CD4-positive, CD25-positive, alpha-beta regulatory T cell (primary cell): ENCODE data around the gene TEAD2. TPM values are rescaled to one million over a fixed set of nuclear protein-coding genes. Genes with fewer than 3 reads are reported as not detected.

Experiments used
- ATAC-seq, 2 donors: fragments of 150-1000 bp; cut with Tn5 transposase; one replicate each; pipeline ENCODE4 v1.10.0; 2021; ENCODE audit warnings: low read depth in 2 of 2, moderate number of reproducible peaks in 2 of 2, moderate library complexity in 1 of 2
- DNase-seq, 3 donors: peaks; one replicate each; pipeline versions ENCODE4 v3.0.0 to v3.0.0-alpha.2; 2012 to 2022; ENCODE audit warnings: mixed read lengths in 1 of 3
- H3K27ac ChIP-seq: one replicate; pipeline ENCODE4 v1.7.0; 2013; ENCODE audit warnings: mild to moderate bottlenecking, low read length; ENCODE audit not compliant: insufficient read depth, poor library complexity, severe bottlenecking
- H3K27me3 ChIP-seq: one replicate; pipeline ENCODE4 v1.7.0; 2013; ENCODE audit warnings: low read length; ENCODE audit not compliant: control insufficient read depth, insufficient read depth
- H3K36me3 ChIP-seq: one replicate; pipeline ENCODE4 v1.7.0; 2013; ENCODE audit warnings: mild to moderate bottlenecking, low read length, moderate library complexity; ENCODE audit not compliant: control insufficient read depth, insufficient read depth
- H3K4me1 ChIP-seq: 2 replicates; pipeline ENCODE4 v1.7.0; 2013; ENCODE audit warnings: mild to moderate bottlenecking, low read length; ENCODE audit not compliant: insufficient read depth, control insufficient read depth, poor library complexity, severe bottlenecking
- H3K4me3 ChIP-seq: one replicate; pipeline ENCODE4 v1.7.0; 2013; ENCODE audit warnings: low read depth, mild to moderate bottlenecking, low read length, moderate library complexity
- H3K9me3 ChIP-seq, 2 experiments: 1 replicate in 1 of 2; 2 replicates in 1 of 2; pipeline ENCODE4 v1.7.0; 2013; ENCODE audit warnings: low read length in 2 of 2, mild to moderate bottlenecking in 1 of 2, moderate library complexity in 1 of 2; ENCODE audit not compliant: control insufficient read depth in 2 of 2
- H3K27ac Mint-ChIP-seq, 3 donors: one replicate each; pipeline ENCODE4 v1.8.0; 2020 to 2022; ENCODE audit warnings: mild to moderate bottlenecking in 3 of 3, mixed read lengths in 3 of 3, moderate library complexity in 2 of 3
- H3K27me3 Mint-ChIP-seq: one replicate; pipeline ENCODE4 v1.8.0; 2022; ENCODE audit warnings: mild to moderate bottlenecking, mixed read lengths
- H3K36me3 Mint-ChIP-seq: one replicate; pipeline ENCODE4 v1.8.0; 2020; ENCODE audit warnings: mixed read lengths
- H3K4me1 Mint-ChIP-seq, 4 donors: one replicate each; pipeline ENCODE4 v1.8.0; 2020 to 2022; ENCODE audit warnings: mixed read lengths in 4 of 4, mild to moderate bottlenecking in 1 of 4
- H3K4me3 Mint-ChIP-seq, 4 donors: one replicate each; pipeline ENCODE4 v1.8.0; 2020 to 2022; ENCODE audit warnings: mild to moderate bottlenecking in 4 of 4, mixed read lengths in 4 of 4, moderate library complexity in 3 of 4
- H3K9me3 Mint-ChIP-seq, 7 donors: one replicate each; pipeline ENCODE4 v1.8.0; 2020 to 2022; ENCODE audit warnings: mixed read lengths in 7 of 7, mild to moderate bottlenecking in 3 of 7, moderate library complexity in 2 of 7
- polyA plus RNA-seq, 4 donors: library from polyadenylated mRNA; unstranded; fragments of 300-500 nt; fragmentation: Illumina TruSeq; gene quantifications; one replicate each; pipeline ENCODE4 v1.2.3, GENCODE V29; 2021
- total RNA-seq: library from RNA; stranded (reverse); gene quantifications from one replicate; pipeline ENCODE4 v1.2.3, GENCODE V29; 2022

TEAD2 gene
- total and polyA plus RNA-seq, 5 donors from 2014 or later, result not detected

DNA sequence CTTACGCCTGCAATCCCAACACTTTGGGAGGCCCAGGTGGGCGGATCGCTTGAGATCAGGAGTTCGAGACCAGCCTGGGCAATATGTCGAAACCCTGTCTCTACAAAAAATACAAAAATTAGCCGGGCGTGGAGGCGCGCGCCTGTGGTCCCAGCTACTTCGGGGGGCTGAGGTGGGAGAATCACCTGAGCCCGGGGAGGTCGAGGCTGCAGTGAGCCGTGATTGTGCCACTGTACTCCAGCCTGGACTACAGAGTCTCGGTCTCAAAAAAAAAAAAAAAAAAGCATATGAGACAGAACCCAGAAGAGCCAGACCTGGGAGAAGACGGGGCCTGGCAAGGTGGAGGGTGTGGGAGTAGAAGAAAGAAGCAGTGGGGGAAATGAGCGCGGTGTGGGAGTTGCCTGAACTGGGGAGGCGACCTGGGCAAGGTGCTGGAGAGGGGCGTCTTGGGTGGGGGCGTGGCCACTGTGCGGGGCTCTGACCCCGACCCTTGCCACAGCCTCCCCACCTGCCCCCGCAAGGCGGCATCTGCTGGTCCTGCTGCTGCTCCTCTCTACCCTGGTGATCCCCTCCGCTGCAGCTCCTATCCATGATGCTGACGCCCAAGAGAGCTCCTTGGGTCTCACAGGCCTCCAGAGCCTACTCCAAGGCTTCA, 2.0 kb upstream of the TEAD2 start:
- H3K36me3 Mint-ChIP-seq, result no peaks in the 10 kb centered on the region
- no peak for ATAC-seq

DNA sequence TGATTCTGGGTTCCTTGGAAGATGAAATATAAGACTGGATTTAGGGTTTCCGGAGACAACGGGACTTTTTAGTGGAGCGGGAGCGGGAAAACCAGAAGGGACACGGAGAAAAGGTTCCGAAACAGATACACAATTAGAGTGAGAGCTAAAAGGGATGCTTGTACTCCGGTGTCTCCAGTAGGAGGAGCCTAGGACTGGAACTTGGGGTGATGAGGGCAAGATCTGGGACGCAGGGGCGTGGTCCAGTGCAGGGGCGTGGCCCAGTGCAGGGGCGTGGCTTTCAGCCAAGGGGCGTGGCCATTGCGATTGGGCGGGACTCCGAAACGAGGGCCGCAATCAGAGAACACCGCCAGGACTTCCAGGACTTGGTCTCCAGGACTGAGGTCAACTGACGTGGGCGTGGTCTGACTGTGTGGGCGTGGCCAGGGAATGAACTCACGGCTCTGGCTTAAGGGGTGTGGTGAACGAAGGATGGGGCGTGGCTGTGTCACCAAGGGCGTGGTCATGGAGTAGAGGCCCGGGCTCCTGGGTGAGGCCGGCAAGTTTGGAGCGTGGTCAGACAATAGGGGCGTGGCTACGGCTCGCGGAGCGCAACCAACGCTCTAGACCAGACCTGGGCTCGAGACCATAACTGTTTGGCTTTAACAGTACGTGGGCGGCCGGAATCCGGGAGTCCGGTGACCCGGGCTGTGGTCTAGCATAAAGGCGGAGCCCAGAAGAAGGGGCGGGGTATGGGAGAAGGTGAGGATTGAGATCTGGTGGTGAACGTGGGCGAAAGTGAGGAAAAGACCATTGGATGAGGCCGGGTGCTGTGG, 1.3 kb upstream of the TEAD2 start, which contains the start of gene DKKL1:
DKKL1 (plus strand) TSS at position 610 of the 815 bp plus-strand sequence; CDS start at position 732, 122 bp downstream.
- no peaks in the 10 kb centered on the region for H3K36me3 ChIP-seq
- peak within 1 kb of the TSS; percentile 44 for H3K4me3 ChIP-seq
- ATAC-seq, result peak; percentile 65 to 69
- H3K27me3 Mint-ChIP-seq, result peaks cover 42% of the 10 kb centered on the region
- peaks cover 14% of the 10 kb centered on the region for H3K27me3 ChIP-seq
- H3K4me3 Mint-ChIP-seq, result no peak within 1 kb of the TSS
- H3K9me3 Mint-ChIP-seq, result peaks cover 0 to 2% (median 0%) of the 10 kb centered on the region in 7 donors
- H3K27ac ChIP-seq, result no peak within 1 kb of the TSS
- no peaks in the 10 kb centered on the region for H3K9me3 ChIP-seq
- no peak within 1 kb of the TSS for H3K27ac Mint-ChIP-seq
- peaks cover 0 to 15% (median 3%) of the 10 kb centered on the region in 4 donors for H3K4me1 Mint-ChIP-seq
- no peaks in the 10 kb centered on the region for H3K36me3 Mint-ChIP-seq
- peak; percentile 46 to 63 (median 50) for DNase-seq
- H3K4me1 ChIP-seq, result peaks cover 33% of the 10 kb centered on the region

More for the DNA sequence above, 2.0 kb upstream of the TEAD2 start:
- Mint-ChIP-seq H3K4me3 (no peak overlapping the region), H3K27ac (no peak overlapping the region), H3K9me3 (peaks cover 0 to 7% (median 0%) of the 10 kb centered on the region in 7 donors), H3K27me3 (peaks cover 40% of the 10 kb centered on the region), H3K4me1 (peaks cover 0 to 15% (median 3%) of the 10 kb centered on the region in 4 donors)
- Histone ChIP-seq H3K36me3 (no peaks in the 10 kb centered on the region), H3K27me3 (peaks cover 14% of the 10 kb centered on the region), H3K4me1 (peaks cover 33% of the 10 kb centered on the region), H3K4me3 (no peak overlapping the region), H3K9me3 (peaks cover 5 to 6% of the 10 kb centered on the region in 2 experiments), H3K27ac (no peak overlapping the region)
- DNase-seq, result no peak

DNA sequence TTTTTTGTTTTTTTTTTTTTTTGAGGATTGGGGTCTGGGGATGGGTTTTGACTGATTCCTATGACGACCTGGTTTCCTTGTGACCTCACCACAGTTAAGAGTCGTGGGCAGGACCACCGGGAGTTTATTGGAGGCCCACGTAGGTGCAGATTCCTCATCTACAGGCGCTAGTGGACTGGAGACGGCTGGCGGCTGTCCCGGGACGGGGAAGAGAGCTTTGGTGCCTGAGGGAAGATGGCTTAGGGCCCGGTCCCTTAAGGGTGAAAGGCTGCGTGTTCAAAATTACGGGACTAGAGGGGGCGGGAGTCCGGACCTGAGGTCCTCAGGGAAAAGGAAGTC, 682 bp upstream of the TEAD2 start:
- Histone ChIP-seq H3K27ac (no peak overlapping the region), H3K9me3 (no peaks in the 10 kb centered on the region), H3K27me3 (peaks cover 14% of the 10 kb centered on the region), H3K36me3 (no peaks in the 10 kb centered on the region), H3K4me1 (peaks cover 33% of the 10 kb centered on the region), H3K4me3 (peak overlapping the region; percentile 44)
- H3K4me3 Mint-ChIP-seq, result no peak overlapping the region
- no peaks in the 10 kb centered on the region for H3K36me3 Mint-ChIP-seq
- DNase-seq, result peak in 1 of 3 donors; percentile 26
- H3K9me3 Mint-ChIP-seq, result peaks cover 0 to 3% (median 0%) of the 10 kb centered on the region in 7 donors
- peaks cover 0 to 15% (median 3%) of the 10 kb centered on the region in 4 donors for H3K4me1 Mint-ChIP-seq
- peaks cover 42% of the 10 kb centered on the region for H3K27me3 Mint-ChIP-seq
- no peak for ATAC-seq
- no peak overlapping the region for H3K27ac Mint-ChIP-seq

DNA sequence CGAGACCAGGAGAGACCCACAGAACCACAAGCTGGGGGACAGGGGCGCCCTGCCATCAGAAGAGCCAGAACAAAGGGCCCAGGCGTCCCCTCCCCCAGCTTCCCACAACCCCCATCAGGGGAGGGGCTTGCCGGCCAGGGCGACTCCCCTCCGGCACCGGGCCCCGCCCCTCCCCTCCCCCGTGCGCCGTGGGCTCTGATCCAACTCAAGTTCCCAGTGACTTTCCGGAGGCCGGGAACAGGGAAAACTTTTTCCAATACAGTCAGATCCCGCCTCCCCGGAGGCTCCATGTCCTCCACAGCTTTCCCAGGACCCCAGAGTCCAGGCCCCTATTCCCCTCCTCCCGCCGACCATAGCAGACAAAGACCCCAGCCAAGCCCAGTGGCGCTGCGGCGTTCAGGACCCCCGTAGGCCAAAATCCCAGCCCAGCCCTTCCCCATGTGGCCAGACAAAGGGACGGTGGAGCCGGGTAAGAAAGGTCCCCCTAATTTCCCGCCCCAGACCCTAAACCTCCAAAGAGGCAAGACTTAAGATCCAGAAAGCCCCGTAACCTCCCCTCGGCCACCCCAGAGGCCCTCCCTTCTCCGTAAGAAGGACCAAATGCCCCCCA, 673 bp downstream of the TEAD2 start:
- H3K27ac ChIP-seq, result no peak overlapping the region
- H3K36me3 ChIP-seq, result no peaks in the 10 kb centered on the region
- H3K36me3 Mint-ChIP-seq, result no peaks in the 10 kb centered on the region
- peaks cover 0 to 15% (median 3%) of the 10 kb centered on the region in 4 donors for H3K4me1 Mint-ChIP-seq
- ATAC-seq (no peak), DNase-seq (no peak)
- peaks cover 0 to 3% (median 0%) of the 10 kb centered on the region in 7 donors for H3K9me3 Mint-ChIP-seq
- H3K27ac Mint-ChIP-seq, result no peak overlapping the region
- H3K4me3 Mint-ChIP-seq, result peak overlapping the region in 2 of 4 donors; percentile 36 to 69
- H3K27me3 ChIP-seq, result peaks cover 14% of the 10 kb centered on the region
- H3K27me3 Mint-ChIP-seq, result peaks cover 43% of the 10 kb centered on the region
- no peaks in the 10 kb centered on the region for H3K9me3 ChIP-seq
- H3K4me3 ChIP-seq, result no peak overlapping the region
- H3K4me1 ChIP-seq, result peaks cover 33% of the 10 kb centered on the region

DNA sequence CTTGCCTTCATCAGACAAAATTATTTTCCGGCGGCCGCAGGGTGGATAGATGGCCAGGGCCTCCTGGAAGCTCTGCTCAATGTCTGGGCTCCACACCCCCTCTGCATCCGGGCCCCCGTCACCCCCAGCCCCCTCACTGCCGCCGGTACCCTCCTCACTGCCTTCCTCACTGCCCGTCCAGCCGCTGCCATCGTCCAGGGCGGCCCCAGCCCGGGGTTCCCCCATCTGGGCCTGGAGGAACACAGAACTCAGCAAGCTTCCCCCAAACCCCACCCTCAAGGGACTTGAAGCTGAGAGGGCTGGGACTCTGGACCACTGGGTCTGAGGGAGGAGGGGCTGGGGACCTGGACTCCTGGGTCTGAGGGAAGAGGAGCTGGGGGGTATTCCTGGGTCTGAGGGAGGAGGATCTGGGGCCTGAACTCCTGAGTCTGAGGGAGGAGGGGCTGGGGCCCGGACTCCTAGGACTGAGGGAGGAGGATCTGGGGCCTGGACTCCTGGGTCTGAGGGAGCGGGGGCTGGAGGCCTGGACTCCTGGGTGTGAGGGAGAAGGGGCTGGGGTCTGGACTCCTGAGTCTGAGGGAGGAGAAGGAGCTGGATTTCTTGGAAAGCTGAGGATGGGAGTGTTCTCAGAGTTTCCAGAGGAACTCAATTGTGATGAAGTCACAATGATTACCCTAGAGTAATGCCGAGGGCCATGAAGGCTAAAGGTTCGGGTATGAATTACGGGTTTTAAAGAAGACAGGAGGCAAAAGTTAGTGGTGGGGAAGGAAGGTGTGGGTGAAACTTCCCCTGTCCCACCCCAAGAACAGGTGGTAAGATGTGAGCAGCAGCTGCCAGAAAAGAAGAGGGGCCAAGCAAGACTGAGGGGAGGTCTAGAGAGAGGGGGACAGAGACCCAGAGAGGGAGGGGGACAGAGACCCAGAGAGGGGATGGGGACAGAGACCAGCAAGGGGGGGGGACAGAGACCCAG, 2.1 kb downstream of the TEAD2 start:
- Histone ChIP-seq H3K4me3 (no peak overlapping the region), H3K27ac (no peak overlapping the region), H3K36me3 (no peaks in the 10 kb centered on the region), H3K27me3 (peaks cover 14% of the 10 kb centered on the region), H3K4me1 (peaks cover 39% of the 10 kb centered on the region), H3K9me3 (no peaks in the 10 kb centered on the region)
- H3K27me3 Mint-ChIP-seq, result peaks cover 42% of the 10 kb centered on the region
- no peak overlapping the region for H3K27ac Mint-ChIP-seq
- DNase-seq (no peak), ATAC-seq (no peak)
- peaks cover 0 to 3% (median 0%) of the 10 kb centered on the region in 7 donors for H3K9me3 Mint-ChIP-seq
- peaks cover 0 to 26% (median 4%) of the 10 kb centered on the region in 4 donors for H3K4me1 Mint-ChIP-seq
- H3K4me3 Mint-ChIP-seq, result peak overlapping the region in 1 of 4 donors; percentile 56
- no peaks in the 10 kb centered on the region for H3K36me3 Mint-ChIP-seq

DNA sequence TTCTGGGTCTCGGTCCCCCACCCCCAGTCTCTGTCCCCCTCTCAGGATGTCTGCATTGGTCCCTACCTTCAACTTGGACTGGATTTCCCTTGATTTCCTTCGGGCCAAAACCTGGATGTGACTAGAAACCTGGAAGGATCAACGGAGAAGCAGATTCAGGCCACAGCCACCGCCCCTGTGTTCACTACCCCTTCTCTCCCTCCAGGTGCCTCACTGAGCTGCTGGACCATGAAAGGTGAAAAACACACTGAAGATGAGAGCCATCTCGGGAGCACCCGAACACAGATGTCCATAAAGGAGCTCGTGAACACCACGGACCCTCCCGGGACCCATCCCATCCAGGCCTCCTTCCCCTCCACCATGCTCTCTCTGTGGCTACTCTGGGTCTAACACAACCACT, 5.0 kb downstream of the TEAD2 start:
- no peaks in the 10 kb centered on the region for H3K36me3 Mint-ChIP-seq
- peaks cover 0 to 3% (median 0%) of the 10 kb centered on the region in 7 donors for H3K9me3 Mint-ChIP-seq
- H3K4me3 Mint-ChIP-seq, result no peak overlapping the region
- peaks cover 0 to 24% (median 4%) of the 10 kb centered on the region in 4 donors for H3K4me1 Mint-ChIP-seq
- no peak overlapping the region for H3K27ac Mint-ChIP-seq
- peaks cover 44% of the 10 kb centered on the region for H3K27me3 Mint-ChIP-seq
- Histone ChIP-seq H3K4me1 (peaks cover 15% of the 10 kb centered on the region), H3K36me3 (no peaks in the 10 kb centered on the region), H3K27me3 (no peaks in the 10 kb centered on the region), H3K9me3 (no peaks in the 10 kb centered on the region), H3K27ac (no peak overlapping the region), H3K4me3 (no peak overlapping the region)
- no peak for DNase-seq
- ATAC-seq, result no peak

DNA sequence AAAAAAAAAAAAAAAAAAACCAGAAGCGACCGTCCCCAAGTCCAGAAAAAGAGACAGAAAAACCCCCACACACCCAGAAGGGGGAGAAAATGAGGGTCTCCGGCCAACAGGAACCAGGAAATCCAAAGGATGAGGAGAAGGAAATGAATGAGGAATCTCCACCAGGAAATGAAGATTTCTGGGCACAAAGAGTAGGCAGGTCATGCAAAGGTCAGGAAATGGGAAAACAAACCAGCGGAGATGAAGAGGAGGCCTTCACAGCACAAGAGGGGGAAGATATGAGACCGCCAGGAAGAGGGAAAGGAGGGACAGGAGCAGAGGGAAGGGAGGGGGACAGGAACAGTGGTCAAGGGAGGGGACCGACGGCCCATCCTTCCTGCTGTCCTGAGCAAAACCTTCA, 5.8 kb downstream of the TEAD2 start:
- peaks cover 0 to 17% (median 1%) of the 10 kb centered on the region in 4 donors for H3K4me1 Mint-ChIP-seq
- no peaks in the 10 kb centered on the region for H3K27me3 ChIP-seq
- H3K9me3 ChIP-seq, result no peaks in the 10 kb centered on the region
- H3K9me3 Mint-ChIP-seq, result peaks cover 0 to 5% (median 0%) of the 10 kb centered on the region in 7 donors
- H3K36me3 Mint-ChIP-seq, result no peaks in the 10 kb centered on the region
- peaks cover 45% of the 10 kb centered on the region for H3K27me3 Mint-ChIP-seq
- no peak overlapping the region for H3K27ac ChIP-seq
- peaks cover 7% of the 10 kb centered on the region for H3K4me1 ChIP-seq
- H3K27ac Mint-ChIP-seq, result no peak overlapping the region
- no peak for ATAC-seq
- peak overlapping the region in 1 of 4 donors; percentile 14 for H3K4me3 Mint-ChIP-seq
- DNase-seq, result no peak
- H3K36me3 ChIP-seq, result no peaks in the 10 kb centered on the region
- H3K4me3 ChIP-seq, result no peak overlapping the region
